HAP-1 (cell line): ENCODE measurements around the gene NECTIN3.

ENCODE experiments used
- DNase-seq, 2 experiments: peaks; one replicate each; pipeline ENCODE4 v3.0.0-alpha.2; 2016 to 2020; ENCODE audit warnings: low spot score in 2 of 2
- H3K27me3 ChIP-seq: fragments of 250-450 bp; sonication (Bioruptor Pico); 2 replicates; pipeline ENCODE4 v1.5.1; 2020; ENCODE audit warnings: low read depth, mild to moderate bottlenecking, moderate library complexity
- H3K36me3 ChIP-seq: fragments of 250-450 bp; sonication (Bioruptor Pico); replicated peaks from 2 replicates; pipeline ENCODE4 v1.5.1; 2020; ENCODE audit warnings: mild to moderate bottlenecking
- H3K4me1 ChIP-seq: fragments of 250-450 bp; sonication (Bioruptor Pico); 2 replicates; pipeline ENCODE4 v1.5.1; 2020; ENCODE audit warnings: mild to moderate bottlenecking
- H3K4me3 ChIP-seq: fragments of 250-450 bp; sonication (Bioruptor Pico); 2 replicates; pipeline ENCODE4 v1.5.1; 2020; ENCODE audit warnings: mild to moderate bottlenecking, moderate library complexity
- H3K9me3 ChIP-seq: fragments of 250-450 bp; sonication (Bioruptor Pico); 2 replicates; pipeline ENCODE4 v1.5.1; 2020; ENCODE audit warnings: mild to moderate bottlenecking, moderate library complexity
- in situ Hi-C: fragments of 300-500 bp; cut with MboI; formaldehyde crosslinking; loops from 3 replicates; pipeline ENCODE4 v1.14.3; 2020; ENCODE audit warnings: low sequenced_read_pairs, inconsistent platforms, mixed read lengths

Gene NECTIN3

DNA sequence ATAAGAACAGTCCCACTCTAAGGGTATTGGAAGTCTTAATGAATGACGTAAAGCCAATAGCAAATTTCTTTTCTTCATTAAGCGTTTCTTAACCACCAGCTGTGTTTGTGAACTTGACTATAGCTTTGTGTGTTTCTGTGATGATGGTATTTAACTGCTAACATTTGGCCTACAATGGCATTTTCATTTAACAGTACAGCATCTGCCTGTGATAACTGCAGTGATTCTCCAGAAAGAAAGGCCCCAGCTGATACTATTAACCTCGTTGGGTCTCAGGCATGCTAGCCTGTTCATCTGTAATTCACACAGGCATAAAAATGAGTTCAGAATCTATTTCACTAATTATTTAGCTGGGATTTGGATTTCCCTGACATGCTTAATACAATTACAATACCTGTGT, 121.9 kb downstream of the NECTIN3 start:
- Histone ChIP-seq H3K36me3 (peaks cover 7% of the 10 kb centered on the region), H3K4me3 (no peak overlapping the region), H3K27me3 (no peaks in the 10 kb centered on the region), H3K9me3 (no peaks in the 10 kb centered on the region), H3K4me1 (peaks cover 3% of the 10 kb centered on the region)
- no peak for DNase-seq
- in situ Hi-C loops: no loop called here

DNA sequence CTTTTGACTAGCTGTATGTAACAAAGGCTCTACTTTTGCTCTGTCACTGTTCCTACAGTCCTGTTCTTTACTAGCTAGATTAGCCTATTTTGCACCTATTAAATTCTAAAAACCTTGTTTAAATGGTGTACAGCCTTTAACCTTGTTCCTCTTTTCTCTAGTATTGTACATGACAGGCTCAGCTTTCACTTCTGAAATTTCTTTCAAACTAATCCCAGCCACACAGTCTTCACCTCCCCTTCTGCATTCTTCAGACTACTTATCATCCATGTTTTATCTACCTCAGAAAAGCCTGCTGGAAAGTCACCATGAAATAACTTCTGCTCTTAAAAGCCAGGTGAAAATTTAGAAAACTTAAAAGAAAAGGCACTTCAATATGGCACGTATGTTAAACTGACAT, 122.4 kb downstream of the NECTIN3 start:
- H3K36me3 ChIP-seq: peaks cover 7% of the 10 kb centered on the region
- in situ Hi-C loops: no loop called here
- H3K9me3 ChIP-seq: no peaks in the 10 kb centered on the region

DNA sequence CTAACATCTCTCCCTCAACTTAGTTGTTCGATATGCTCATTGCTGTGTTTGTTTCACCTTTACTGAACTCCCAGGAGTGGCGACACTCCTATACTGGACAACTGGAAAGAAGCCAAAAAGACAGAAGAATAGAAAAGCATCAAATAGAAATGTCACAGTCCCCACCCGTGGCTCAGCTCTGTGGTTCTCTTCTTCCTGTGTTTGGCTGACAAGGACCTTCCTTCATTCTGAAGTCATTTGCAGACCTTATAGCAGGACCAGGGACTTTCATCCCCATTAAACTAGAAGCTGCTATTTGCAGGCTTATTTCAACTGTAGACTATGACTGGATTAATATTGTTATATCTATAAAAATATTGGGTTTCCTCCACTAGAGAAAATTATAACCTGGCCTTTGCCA, 125.9 kb downstream of the NECTIN3 start:
- Histone ChIP-seq H3K27me3 (no peaks in the 10 kb centered on the region), H3K4me1 (peaks cover 21% of the 10 kb centered on the region), H3K36me3 (peaks cover 7% of the 10 kb centered on the region), H3K4me3 (no peak overlapping the region), H3K9me3 (no peaks in the 10 kb centered on the region)
- DNase-seq: no peak
- in situ Hi-C loops: no loop called here

More for the DNA sequence above, 122.4 kb downstream of the NECTIN3 start:
- Histone ChIP-seq H3K4me1 (peaks cover 3% of the 10 kb centered on the region), H3K27me3 (no peaks in the 10 kb centered on the region), H3K4me3 (no peak overlapping the region)
- no peak for DNase-seq

DNA sequence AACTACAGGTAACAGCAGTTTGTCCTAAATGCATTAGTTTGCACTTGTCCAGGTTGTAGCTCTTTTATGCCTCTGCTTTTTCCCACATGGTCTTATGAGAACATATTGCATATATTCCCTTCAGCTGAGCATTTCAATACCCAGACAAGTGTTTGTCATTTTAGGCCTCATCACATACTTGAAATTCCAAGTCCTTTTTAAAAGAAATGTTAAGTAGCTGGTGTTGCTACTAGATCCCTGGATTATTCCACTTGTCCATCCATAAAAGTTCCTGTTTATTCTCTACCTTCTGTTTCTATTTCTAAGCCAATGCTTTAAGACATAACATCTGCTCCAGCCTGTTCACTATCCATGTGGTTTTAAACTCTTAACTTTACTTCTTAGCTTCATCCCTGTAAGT, 128.4 kb downstream of the NECTIN3 start:
- Histone ChIP-seq H3K9me3 (no peaks in the 10 kb centered on the region), H3K36me3 (no peaks in the 10 kb centered on the region), H3K4me3 (no peak overlapping the region), H3K4me1 (peaks cover 18% of the 10 kb centered on the region), H3K27me3 (no peaks in the 10 kb centered on the region)
- in situ Hi-C loops: no loop called here
- peak in 1 of 2 experiments; percentile 63 for DNase-seq

DNA sequence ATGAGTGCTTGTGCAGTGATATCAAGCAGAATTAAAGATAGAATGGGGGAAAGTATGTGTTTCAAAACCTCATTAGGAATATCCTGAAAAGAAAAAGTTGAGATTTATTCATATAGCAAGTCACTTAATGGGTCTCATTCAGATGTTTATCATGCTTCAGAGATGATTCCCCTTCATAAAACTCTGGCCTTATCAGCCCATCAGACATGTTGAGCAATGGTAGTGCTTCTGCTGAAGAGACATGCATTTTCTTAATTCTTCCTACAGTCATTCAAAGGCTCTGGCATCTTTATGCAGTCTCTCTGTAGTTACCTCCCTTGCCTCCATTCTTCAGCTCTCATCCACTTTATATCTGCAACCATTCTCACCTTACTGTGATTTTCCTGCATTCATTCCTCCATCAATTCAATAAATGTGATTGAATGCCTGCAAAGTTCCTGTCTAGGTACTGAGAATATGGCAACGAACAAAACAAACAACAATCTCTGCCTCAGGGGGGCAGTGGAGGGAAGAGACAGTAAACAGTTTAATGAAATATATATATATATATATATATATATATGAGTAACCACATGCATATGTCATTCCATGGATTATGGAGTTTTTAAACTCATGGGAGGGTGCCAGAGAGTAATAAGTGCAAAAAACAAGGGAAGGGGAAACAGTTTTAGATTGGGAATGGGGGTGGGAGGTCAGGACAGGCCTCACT, 138.5 kb downstream of the NECTIN3 start:
- DNase-seq: no peak
- in situ Hi-C loops: no loop called here

DNA sequence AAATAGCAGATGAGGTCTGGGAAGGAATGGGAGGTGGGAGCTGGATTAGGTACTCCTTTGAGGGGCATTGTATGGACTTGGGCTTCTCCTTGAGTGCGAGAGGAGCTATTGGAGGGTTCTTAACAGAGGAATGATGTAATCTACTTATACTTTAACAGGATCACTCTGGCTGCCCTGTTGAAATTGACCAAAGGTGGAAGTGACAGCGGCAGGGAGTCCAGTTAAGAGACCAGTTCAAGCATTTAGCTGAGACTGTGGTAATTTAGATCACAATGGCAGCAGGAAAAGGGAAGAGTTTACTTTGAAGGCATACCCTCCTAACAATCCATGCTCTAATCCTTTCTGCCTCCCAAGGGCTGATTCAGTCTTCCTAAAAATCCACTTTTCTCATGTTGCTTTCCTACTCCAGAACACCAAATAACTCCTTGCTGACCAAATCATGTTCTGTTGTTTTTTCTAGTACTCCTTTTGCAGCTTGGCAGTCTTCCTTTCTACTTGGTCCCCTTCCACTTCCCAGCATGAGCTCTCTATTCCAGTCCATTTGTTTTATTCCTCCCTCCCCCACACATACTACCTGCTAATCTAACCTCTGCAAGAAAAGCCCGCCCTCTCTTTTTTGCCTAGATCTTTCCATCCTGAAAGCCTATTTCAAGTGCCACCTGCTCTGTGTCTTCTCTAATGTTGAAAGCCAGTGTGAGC, 139.4 kb downstream of the NECTIN3 start:
- Histone ChIP-seq H3K36me3 (no peaks in the 10 kb centered on the region), H3K4me3 (no peak overlapping the region), H3K27me3 (no peaks in the 10 kb centered on the region), H3K9me3 (no peaks in the 10 kb centered on the region), H3K4me1 (no peaks in the 10 kb centered on the region)
- no peak for DNase-seq
- in situ Hi-C loops: no loop called here

More for the DNA sequence above, 138.5 kb downstream of the NECTIN3 start:
- Histone ChIP-seq H3K4me1 (no peaks in the 10 kb centered on the region), H3K27me3 (no peaks in the 10 kb centered on the region), H3K4me3 (no peak overlapping the region), H3K9me3 (no peaks in the 10 kb centered on the region), H3K36me3 (no peaks in the 10 kb centered on the region)

DNA sequence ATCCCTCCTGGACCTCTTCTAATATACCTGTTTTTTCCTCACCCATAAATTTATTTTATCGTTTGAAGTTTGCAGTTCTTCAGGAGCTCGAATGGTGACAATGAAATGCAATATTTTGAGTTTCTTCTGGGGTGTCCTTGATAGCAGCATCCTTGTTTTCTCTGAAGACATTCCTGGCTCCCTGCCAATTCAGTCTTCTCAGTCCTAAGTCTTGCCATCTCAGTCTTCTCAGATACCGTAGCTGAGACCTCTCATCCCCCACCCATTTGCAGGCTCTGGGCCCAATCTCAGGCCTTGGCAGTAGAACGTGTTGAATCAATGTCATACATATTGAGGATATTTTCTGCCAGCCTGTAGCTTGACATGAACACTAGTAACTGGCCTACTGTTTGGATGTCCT, 140.9 kb downstream of the NECTIN3 start:
- Histone ChIP-seq H3K36me3 (no peaks in the 10 kb centered on the region), H3K4me3 (no peak overlapping the region)
- in situ Hi-C loops: no loop called here

DNA sequence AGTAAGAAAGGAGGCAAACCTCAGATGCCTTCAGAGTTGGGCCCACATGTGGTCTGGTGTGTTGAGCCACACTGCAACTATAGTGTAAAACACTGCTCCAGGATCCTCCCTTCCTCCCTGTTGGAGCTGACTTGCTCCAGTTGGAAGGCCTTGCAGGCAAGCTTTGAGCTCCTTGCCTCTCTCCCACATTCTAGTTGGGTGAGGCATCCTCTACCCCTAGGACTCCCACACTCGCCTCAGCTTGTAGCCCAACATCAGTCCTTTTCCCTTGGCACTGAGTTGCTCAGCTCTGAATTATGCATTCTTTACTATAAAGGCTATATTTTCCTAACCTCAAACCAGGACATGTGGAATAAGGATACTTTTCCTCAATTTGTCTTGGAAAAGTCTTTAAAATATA, 143.9 kb downstream of the NECTIN3 start:
- Histone ChIP-seq H3K4me3 (no peak overlapping the region), H3K27me3 (no peaks in the 10 kb centered on the region), H3K9me3 (no peaks in the 10 kb centered on the region), H3K4me1 (no peaks in the 10 kb centered on the region), H3K36me3 (no peaks in the 10 kb centered on the region)
- DNase-seq: no peak
- in situ Hi-C loops: no loop called here

More for the DNA sequence above, 140.9 kb downstream of the NECTIN3 start:
- Histone ChIP-seq H3K27me3 (no peaks in the 10 kb centered on the region), H3K9me3 (no peaks in the 10 kb centered on the region), H3K4me1 (no peaks in the 10 kb centered on the region)
- no peak for DNase-seq

DNA sequence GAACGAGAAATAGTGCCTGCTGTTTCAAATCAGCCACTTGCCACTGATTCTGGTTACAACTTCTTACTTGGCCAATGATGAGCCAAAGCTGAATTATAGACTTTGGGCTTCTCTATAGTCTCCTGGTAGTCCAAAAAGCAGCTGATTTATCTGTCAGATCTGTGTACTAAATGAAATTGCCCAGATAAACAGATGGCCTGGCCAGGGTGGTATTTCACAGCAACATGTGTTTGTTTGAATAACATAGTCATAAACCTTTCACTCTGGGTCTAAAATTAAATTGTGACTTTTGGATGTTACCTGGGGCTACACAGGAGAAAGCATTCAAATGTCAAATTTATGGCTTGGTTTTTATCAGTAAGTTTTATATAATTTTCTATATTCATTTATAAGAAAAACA, 147.0 kb downstream of the NECTIN3 start:
- Histone ChIP-seq H3K9me3 (no peaks in the 10 kb centered on the region), H3K4me3 (no peak overlapping the region), H3K36me3 (no peaks in the 10 kb centered on the region), H3K4me1 (no peaks in the 10 kb centered on the region), H3K27me3 (no peaks in the 10 kb centered on the region)
- in situ Hi-C loops: no loop called here
- no peak for DNase-seq

DNA sequence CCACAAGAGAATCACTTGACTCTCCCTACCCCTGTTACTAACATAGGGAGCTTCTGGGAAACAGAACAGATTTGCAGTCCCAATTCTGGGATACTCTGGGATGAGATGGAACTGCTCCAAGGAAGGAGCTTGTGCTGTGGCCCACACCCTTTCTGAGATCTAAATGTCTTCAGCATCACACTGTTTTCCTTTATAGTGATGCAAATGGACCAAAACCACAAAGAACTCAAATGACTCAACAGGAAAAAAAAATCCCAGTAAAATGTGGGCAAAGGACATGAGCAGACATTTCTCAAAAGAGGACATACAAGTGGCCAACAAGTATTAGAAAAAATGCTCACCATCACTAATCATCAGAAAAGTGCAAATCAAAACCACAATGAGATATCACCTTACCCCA, 155.6 kb downstream of the NECTIN3 start:
- peak; percentile 22 to 64 for DNase-seq
- in situ Hi-C loops: no loop called here

DNA sequence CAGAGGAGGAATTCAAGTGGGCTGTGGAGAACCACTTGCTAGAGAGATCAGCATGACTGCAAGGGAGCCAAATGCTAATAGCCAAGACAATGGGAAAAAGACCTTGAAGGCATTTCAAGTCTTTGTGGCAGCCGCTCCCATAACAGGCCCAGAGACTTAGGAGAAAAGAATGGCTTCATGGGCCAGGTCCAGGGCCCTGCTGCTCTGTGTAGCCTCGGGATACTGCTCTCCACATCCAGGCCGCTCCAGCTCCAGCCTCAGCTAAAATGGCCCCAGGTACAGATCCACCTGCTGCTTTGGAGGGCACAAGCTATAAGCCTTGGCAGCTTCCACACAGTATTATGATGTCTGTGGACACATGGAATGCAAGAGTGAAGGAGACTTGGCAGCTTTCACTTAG, 157.7 kb downstream of the NECTIN3 start:
- H3K4me3 ChIP-seq: no peak overlapping the region
- DNase-seq: no peak
- in situ Hi-C loops: no loop called here
- H3K27me3 ChIP-seq: no peaks in the 10 kb centered on the region
- H3K4me1 ChIP-seq: peaks cover 2% of the 10 kb centered on the region; the same call in 1 of the 2 replicates
- H3K36me3 ChIP-seq: no peaks in the 10 kb centered on the region
- peaks cover 3% of the 10 kb centered on the region; the same call in 1 of the 2 replicates for H3K9me3 ChIP-seq

More for the DNA sequence above, 155.6 kb downstream of the NECTIN3 start:
- H3K36me3 ChIP-seq: no peaks in the 10 kb centered on the region
- no peaks in the 10 kb centered on the region for H3K27me3 ChIP-seq
- no peak overlapping the region for H3K4me3 ChIP-seq
- peaks cover 3% of the 10 kb centered on the region; the same call in 1 of the 2 replicates for H3K9me3 ChIP-seq
- H3K4me1 ChIP-seq: peaks cover 2% of the 10 kb centered on the region; the same call in 1 of the 2 replicates

DNA sequence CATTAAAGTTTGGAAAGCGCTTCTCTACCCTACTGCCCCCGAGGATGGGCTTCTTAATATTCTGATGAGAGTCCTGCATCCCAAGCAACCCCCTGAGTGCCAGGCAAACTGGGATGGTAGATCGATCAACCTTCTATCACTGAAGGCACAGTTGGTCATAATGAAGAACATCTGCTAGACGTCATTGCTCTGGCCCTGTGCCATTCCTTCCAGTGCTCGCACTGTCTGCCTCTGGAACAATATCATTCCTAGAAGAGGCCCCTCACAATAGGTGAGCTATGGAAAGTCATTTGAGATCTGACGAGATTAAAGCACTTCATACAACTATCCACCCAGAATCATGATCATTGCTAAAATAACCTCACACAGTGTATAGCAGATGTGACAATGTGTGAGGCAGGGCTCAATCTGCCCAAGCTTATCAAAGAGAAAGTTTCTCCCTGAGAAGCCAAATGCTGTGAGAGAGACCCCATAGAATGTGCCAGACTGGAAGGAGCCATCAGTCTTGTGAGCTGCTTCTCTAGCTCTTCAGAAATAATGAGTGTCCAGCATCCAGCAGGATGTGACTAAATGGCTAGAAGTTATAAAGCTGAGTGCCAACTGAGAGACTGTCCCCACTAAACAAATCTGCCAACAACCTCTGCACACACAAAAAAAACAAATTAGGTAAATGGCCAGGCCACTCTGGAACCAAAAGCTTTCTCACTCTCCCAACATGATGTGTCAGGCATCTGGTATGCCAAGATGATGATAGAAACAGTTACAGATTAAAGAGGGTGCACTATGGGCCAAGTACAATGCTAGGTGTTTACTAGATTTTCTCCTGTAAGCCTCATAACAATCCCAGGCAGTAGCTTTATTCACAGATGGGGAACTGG, 165.5 kb downstream of the NECTIN3 start:
- no peaks in the 10 kb centered on the region for H3K27me3 ChIP-seq
- DNase-seq: no peak
- no peak overlapping the region for H3K4me3 ChIP-seq
- in situ Hi-C loops: no loop called here
- no peaks in the 10 kb centered on the region for H3K9me3 ChIP-seq
- H3K4me1 ChIP-seq: no peaks in the 10 kb centered on the region
- no peaks in the 10 kb centered on the region for H3K36me3 ChIP-seq

DNA sequence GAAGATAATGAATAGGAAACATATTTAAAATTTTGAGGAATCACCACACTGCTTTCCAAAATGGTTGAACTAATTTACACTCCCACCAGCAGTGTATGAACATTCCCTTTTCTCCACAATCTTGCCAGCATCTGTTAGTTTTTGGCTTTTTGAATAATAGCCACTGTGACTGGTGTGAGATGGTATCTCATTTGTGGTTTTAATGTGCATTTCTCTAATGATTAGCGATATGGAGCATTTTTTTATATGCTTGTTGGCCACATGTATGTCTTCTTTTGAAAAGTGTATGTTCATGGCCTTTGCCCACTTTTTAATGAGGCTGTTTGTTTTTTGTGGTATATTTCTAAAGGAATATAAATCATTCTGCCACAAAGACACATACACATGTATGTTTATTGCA, 166.3 kb downstream of the NECTIN3 start:
- DNase-seq: no peak
- in situ Hi-C loops: no loop called here
- Histone ChIP-seq H3K9me3 (no peaks in the 10 kb centered on the region), H3K27me3 (no peaks in the 10 kb centered on the region), H3K36me3 (no peaks in the 10 kb centered on the region), H3K4me3 (no peak overlapping the region), H3K4me1 (no peaks in the 10 kb centered on the region)

DNA sequence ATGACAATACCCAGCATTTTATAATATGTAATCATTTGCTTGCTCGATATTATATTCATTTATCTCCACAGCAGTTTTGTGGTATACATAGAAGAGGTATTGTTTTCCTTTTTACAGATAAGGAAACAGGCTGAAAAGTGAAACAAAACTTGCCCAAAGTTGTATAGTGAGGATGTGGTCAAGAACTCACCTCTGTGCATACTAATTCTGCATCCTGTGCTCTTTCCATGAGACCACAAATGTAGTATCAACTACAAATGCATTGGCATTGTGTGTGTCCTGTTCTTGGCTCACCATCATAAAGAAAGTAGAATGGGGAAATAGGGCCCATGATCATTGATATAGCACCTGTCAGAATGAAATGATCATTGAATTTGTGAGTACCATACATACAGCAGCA, 167.3 kb downstream of the NECTIN3 start:
- Histone ChIP-seq H3K4me3 (no peak overlapping the region), H3K9me3 (no peaks in the 10 kb centered on the region), H3K36me3 (no peaks in the 10 kb centered on the region), H3K27me3 (no peaks in the 10 kb centered on the region), H3K4me1 (no peaks in the 10 kb centered on the region)
- in situ Hi-C loops: no loop called here
- DNase-seq: no peak
